Tibial nerve (tissue), 4 donors: Measurements from ENCODE around the gene TMEM63A.
"Not testable (repeated sequence)": the region's sequence is repeated elsewhere in the genome, so short reads cannot be mapped to it uniquely, and the experiment has no call there.

ENCODE experiments used
- EP300 ChIP-seq, 2 donors: sonication (generic); formaldehyde crosslinking; IDR thresholded peaks; one replicate each; pipeline ENCODE4 v1.6.1; 2017; ENCODE audit warnings: antibody characterized with exemption in 2 of 2, mild to moderate bottlenecking in 1 of 2
- POLR2A ChIP-seq, 2 donors: fragments of 450-650 bp; IDR thresholded peaks; one replicate each; pipeline ENCODE4 v1.6.1; 2017; ENCODE audit warnings: antibody characterized with exemption in 2 of 2, mild to moderate bottlenecking in 2 of 2, moderate library complexity in 2 of 2
- TF ChIP-seq, protein P1 (sequence below), 5 experiments: fragments of 200-600 bp in 3 of 5; fragments of 450-650 bp in 2 of 5; sonication (generic) in 3 of 5; IDR thresholded peaks; one replicate each; pipeline ENCODE4 v1.5.1; 2016 to 2019; ENCODE audit warnings: antibody characterized with exemption in 5 of 5, mild to moderate bottlenecking in 3 of 5, moderate library complexity in 2 of 5

DNA sequence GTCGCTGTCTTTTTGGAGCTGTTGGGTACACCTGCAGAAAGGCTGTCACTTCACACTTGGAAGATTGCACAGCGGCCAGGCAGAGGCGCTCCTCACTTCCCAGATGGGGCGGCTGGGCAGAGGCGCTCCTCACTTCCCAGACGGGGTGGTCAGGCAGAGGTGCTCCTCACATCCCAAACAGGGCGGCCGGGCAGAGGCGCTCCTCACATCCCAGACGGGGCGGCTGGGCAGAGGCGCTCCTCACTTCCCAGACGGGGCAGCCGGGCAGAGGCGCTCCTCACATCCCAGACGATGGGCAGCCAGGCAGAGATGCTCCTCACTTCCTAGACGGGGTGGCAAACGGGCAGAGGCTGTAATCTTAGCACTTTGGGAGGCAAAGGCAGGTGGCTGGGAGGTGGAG lies 86.1 kb downstream of the TMEM63A start:
- TF ChIP-seq, protein P1, sequence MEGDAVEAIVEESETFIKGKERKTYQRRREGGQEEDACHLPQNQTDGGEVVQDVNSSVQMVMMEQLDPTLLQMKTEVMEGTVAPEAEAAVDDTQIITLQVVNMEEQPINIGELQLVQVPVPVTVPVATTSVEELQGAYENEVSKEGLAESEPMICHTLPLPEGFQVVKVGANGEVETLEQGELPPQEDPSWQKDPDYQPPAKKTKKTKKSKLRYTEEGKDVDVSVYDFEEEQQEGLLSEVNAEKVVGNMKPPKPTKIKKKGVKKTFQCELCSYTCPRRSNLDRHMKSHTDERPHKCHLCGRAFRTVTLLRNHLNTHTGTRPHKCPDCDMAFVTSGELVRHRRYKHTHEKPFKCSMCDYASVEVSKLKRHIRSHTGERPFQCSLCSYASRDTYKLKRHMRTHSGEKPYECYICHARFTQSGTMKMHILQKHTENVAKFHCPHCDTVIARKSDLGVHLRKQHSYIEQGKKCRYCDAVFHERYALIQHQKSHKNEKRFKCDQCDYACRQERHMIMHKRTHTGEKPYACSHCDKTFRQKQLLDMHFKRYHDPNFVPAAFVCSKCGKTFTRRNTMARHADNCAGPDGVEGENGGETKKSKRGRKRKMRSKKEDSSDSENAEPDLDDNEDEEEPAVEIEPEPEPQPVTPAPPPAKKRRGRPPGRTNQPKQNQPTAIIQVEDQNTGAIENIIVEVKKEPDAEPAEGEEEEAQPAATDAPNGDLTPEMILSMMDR (IDR thresholded peaks at IDR 0.05) = not testable (repeated sequence)
- TF ChIP-seq EP300, POLR2A (IDR thresholded peaks at IDR 0.05): not testable (repeated sequence)
